K562 (cell line): Measurements from ENCODE around the gene TSEN54. TPM values are rescaled to one million over a fixed set of nuclear protein-coding genes. Genes with fewer than 3 reads are reported as not detected.
A peak's percentile ranks its signal among the peaks of the same experiment; 100 is the strongest.

Source experiments
- ATAC-seq: fragments of 200-7000 bp; cut with Tn5 transposase; 3 replicates; pipeline ENCODE4 v1.9.1; 2020; ENCODE audit warnings: moderate library complexity
- BruUV-seq: library from RNA; stranded (reverse); fragments of 400-500 nt; replicated peaks from 2 replicates; lab custom pipeline; 2021; lab: Mats Ljungman, UMichigan
- CTCF ChIA-PET: fragments of 300-600 bp; formaldehyde crosslinking; extraction: SDS; loops from one replicate; lab custom pipeline; 2021; ENCODE audit warnings: low intra/inter-chr PET ratio; lab: Yijun Ruan, JAX
- POLR2A ChIA-PET: fragments of 300-600, 350-650 bp; sonication (Branson Sonifier 250); formaldehyde crosslinking; extraction: SDS; loops from one replicate; lab custom pipeline; 2021; ENCODE audit warnings: antibody characterized with exemption, inconsistent platforms; lab: Yijun Ruan, JAX
- DNase-seq, 4 experiments: peaks; one replicate each; pipeline versions ENCODE4 v3.0.0 to v3.0.0-alpha.2; 2011 to 2018; ENCODE audit warnings: low spot score in 3 of 4, mixed read lengths in 3 of 4; ENCODE audit errors: extremely low read depth in 1 of 4
- FAIRE-seq: peaks from 2 replicates; lab custom pipeline; 2011; peaks lifted over from hg19 to GRCh38; lab: Jason Lieb, UNC
- H2AFZ ChIP-seq: 2 replicates; pipeline ENCODE4 v1.6.0; 2011; ENCODE audit warnings: low read depth, low read length, control low read depth, inconsistent platforms
- H3K27ac ChIP-seq: fragments of 200-600 bp; 3 replicates; pipeline ENCODE4 v1.8.0; 2011; ENCODE audit warnings: low read depth, mild to moderate bottlenecking, control low read depth, inconsistent platforms, low read length, moderate library complexity, mixed read lengths; ENCODE audit errors: extremely low read depth
- H3K27me3 ChIP-seq, 2 experiments: fragments of 300-600 bp in 1 of 2; 2 replicates in 1 of 2; 3 replicates in 1 of 2; pipeline versions ENCODE4 v1.6.0 to v1.8.0; 2011; ENCODE audit warnings: inconsistent platforms in 2 of 2, low read length in 2 of 2, mild to moderate bottlenecking in 1 of 2, mixed read lengths in 1 of 2, moderate library complexity in 1 of 2; ENCODE audit not compliant: control insufficient read depth in 2 of 2, insufficient read depth in 2 of 2
- H3K36me3 ChIP-seq: fragments of 300-600 bp; 3 replicates; pipeline ENCODE4 v1.8.0; 2011; ENCODE audit warnings: mild to moderate bottlenecking, low read length, inconsistent platforms; ENCODE audit not compliant: control insufficient read depth, insufficient read depth
- H3K4me1 ChIP-seq, 2 experiments: fragments of 200-600 bp in 1 of 2; replicated peaks in 1 of 2; 2 replicates in 1 of 2; 3 replicates in 1 of 2; pipeline versions ENCODE4 v1.5.1 to v1.8.0; 2011; ENCODE audit warnings: inconsistent platforms in 2 of 2, low read length in 2 of 2, mild to moderate bottlenecking in 1 of 2, mixed read lengths in 1 of 2, moderate library complexity in 1 of 2; ENCODE audit not compliant: control insufficient read depth in 2 of 2, insufficient read depth in 2 of 2
- H3K4me2 ChIP-seq: 2 replicates; pipeline ENCODE4 v1.6.1; 2011; ENCODE audit warnings: low read length, control low read depth, inconsistent platforms, mixed read lengths; ENCODE audit not compliant: insufficient read depth
- H3K4me3 ChIP-seq: fragments of 200-600 bp; sonication (generic), shearing (Covaris generic); 2 replicates; pipeline ENCODE4 v1.5.1; 2016; ENCODE audit warnings: control low read depth, inconsistent platforms
- H3K79me2 ChIP-seq: fragments of 200-600 bp; 3 replicates; pipeline ENCODE4 v1.8.0; 2011; ENCODE audit warnings: low read length, inconsistent platforms; ENCODE audit not compliant: control insufficient read depth, insufficient read depth
- H3K9ac ChIP-seq, 2 experiments: 2 replicates each; pipeline versions ENCODE4 v1.6.0 to v1.6.1; 2011; ENCODE audit warnings: low read depth in 2 of 2, low read length in 2 of 2, control low read depth in 1 of 2, inconsistent platforms in 1 of 2, mild to moderate bottlenecking in 1 of 2, mixed read lengths in 1 of 2; ENCODE audit not compliant: insufficient read depth in 1 of 2
- H3K9me1 ChIP-seq: one replicate; pipeline ENCODE4 v1.6.0; 2011; ENCODE audit warnings: inconsistent platforms, mild to moderate bottlenecking, low read length, moderate library complexity; ENCODE audit not compliant: control insufficient read depth, insufficient read depth
- H3K9me3 ChIP-seq: replicated peaks from 2 replicates; pipeline ENCODE4 v1.5.1; 2011; ENCODE audit warnings: low read depth, low read length, inconsistent platforms; ENCODE audit not compliant: control insufficient read depth, insufficient read depth
- H4K20me1 ChIP-seq: replicated peaks from 2 replicates; pipeline ENCODE4 v1.6.1; 2011; ENCODE audit warnings: low read length, inconsistent platforms, mixed read lengths; ENCODE audit not compliant: control insufficient read depth, insufficient read depth
- C11orf30 ChIP-seq: fragments of 450-650 bp; IDR thresholded peaks from 2 replicates; pipeline ENCODE4 v1.6.1; 2016; ENCODE audit warnings: low read depth, mild to moderate bottlenecking
- CBFB ChIP-seq: sonication (generic); formaldehyde crosslinking; IDR thresholded peaks from 2 replicates; pipeline ENCODE4 v1.4.0; 2020; ENCODE audit warnings: mild to moderate bottlenecking, missing genetic modification reagents
- HMGN3 ChIP-seq: IDR thresholded peaks from 2 replicates; pipeline ENCODE4 v1.6.1; 2011; ENCODE audit warnings: borderline replicate concordance, low read depth, mild to moderate bottlenecking, mixed read lengths, low read length; ENCODE audit not compliant: insufficient read length; ENCODE audit errors: extremely low read depth
- KAT8 ChIP-seq: fragments of 450-650 bp; IDR thresholded peaks from 2 replicates; pipeline ENCODE4 v1.6.1; 2016; ENCODE audit warnings: low read depth, mild to moderate bottlenecking
- MCM2 ChIP-seq: fragments of 450-650 bp; IDR thresholded peaks from 2 replicates; pipeline ENCODE4 v1.6.1; 2017; ENCODE audit warnings: low read depth, mild to moderate bottlenecking
- MTA2 ChIP-seq: fragments of 450-650 bp; IDR thresholded peaks from 2 replicates; pipeline ENCODE4 v1.6.1; 2016; ENCODE audit warnings: low read depth
- NFXL1 ChIP-seq: fragments of 450-650 bp; formaldehyde crosslinking; IDR thresholded peaks from 2 replicates; pipeline ENCODE4 v1.4.0; 2021; ENCODE audit warnings: mild to moderate bottlenecking
- POLR2H ChIP-seq: IDR thresholded peaks from 2 replicates; pipeline ENCODE4 v1.6.1; 2016; ENCODE audit warnings: missing genetic modification characterization, low read depth, mild to moderate bottlenecking, control low read depth, missing compliant biosample characterization, moderate library complexity
- RBBP5 ChIP-seq: fragments of 200-600 bp; sonication (generic); IDR thresholded peaks from 2 replicates; pipeline ENCODE4 v1.6.1; 2012; ENCODE audit warnings: borderline replicate concordance, mild to moderate bottlenecking, low read length, control low read depth, inconsistent platforms; ENCODE audit not compliant: insufficient read depth, poor library complexity, severe bottlenecking
- SRSF9 ChIP-seq: fragments of 200-400 bp; formaldehyde crosslinking; IDR thresholded peaks from 2 replicates; pipeline ENCODE4 v1.6.1; 2017; ENCODE audit warnings: low read depth, low read length, borderline replicate concordance
- TRIM25 ChIP-seq: fragments of 450-650 bp; IDR thresholded peaks from 2 replicates; pipeline ENCODE4 v1.7.0; 2016; ENCODE audit warnings: borderline replicate concordance
- ZNF644 ChIP-seq: fragments of 200-800 bp; sonication (Bioruptor generic); IDR thresholded peaks from 2 replicates; pipeline ENCODE4 v1.6.1; 2016; ENCODE audit warnings: low read depth, missing genetic modification characterization, missing compliant biosample characterization
- ZNF668 ChIP-seq: fragments of 250-450 bp; sonication (Bioruptor Pico); IDR thresholded peaks from 2 replicates; pipeline ENCODE4 v1.8.0; 2022; ENCODE audit warnings: mild to moderate bottlenecking, inconsistent platforms
- ZNF699 ChIP-seq: fragments of 250-450 bp; sonication (Bioruptor Pico); IDR thresholded peaks from 2 replicates; pipeline ENCODE4 v1.8.0; 2021; ENCODE audit warnings: mild to moderate bottlenecking, moderate library complexity; ENCODE audit not compliant: insufficient replicate concordance
- WGBS: fragments of 100-300 bp; shearing (Covaris generic); methylation state at CpG from one replicate; pipeline ENCODE4 v1.1.6; 2016; ENCODE audit warnings: low coverage, mixed read lengths; ENCODE audit not compliant: insufficient coverage; ENCODE audit errors: missing lambda C conversion rate; 5-methylcytosine and 5-hydroxymethylcytosine counted together
- in situ Hi-C: fragments of 300-500 bp; cut with MboI; formaldehyde crosslinking; loops from 4 replicates; pipeline ENCODE4 v1.15.0; 2018; ENCODE audit warnings: inconsistent platforms, mixed read lengths
- intact Hi-C: fragments of 100-400 bp; cut with micrococcal nuclease; formaldehyde crosslinking; loops from 2 replicates; pipeline ENCODE4 v1.14.2; 2022
- polyA plus RNA-seq, 8 experiments: library from polyadenylated mRNA; depleted of rRNA in 4 of 8; stranded (reverse) in 5 of 8; unstranded in 3 of 8; fragments of >200 nt; fragmentation: Nextera tagmentation in 2 of 8; fragmentation: Illumina TruSeq in 1 of 8; extraction: Ambion mirVana in 2 of 8; extraction: Trizol in 1 of 8; gene quantifications; 2 replicates each; pipeline versions ENCODE4 v1.2.1 to v1.2.3, GENCODE V29; 2011 to 2014; ENCODE audit warnings: inconsistent platforms in 1 of 8, missing spikeins in 1 of 8
- total RNA-seq, 7 experiments: library from RNA; depleted of rRNA in 6 of 7; stranded (reverse); fragments of >200 nt in 6 of 7; fragmentation: Illumina TruSeq in 2 of 7; extraction: Trizol in 2 of 7; gene quantifications; 2 replicates each; pipeline versions ENCODE4 v1.2.1 to v1.2.3, GENCODE V29; 2011 to 2021; ENCODE audit warnings: low replicate concordance in 1 of 7

The TSEN54 gene
- total and polyA plus RNA-seq, 9 of the 15 experiments (the other 6 are each of a cell fraction or from before 2014, with no cell fraction given) = 5.9 to 64.3 (median 48.9) TPM

- intact Hi-C loops = no loop called here
Measured at GRCh38 chr17:75542229-75542628, 25.9 kb downstream of the TSEN54 start.

DNA sequence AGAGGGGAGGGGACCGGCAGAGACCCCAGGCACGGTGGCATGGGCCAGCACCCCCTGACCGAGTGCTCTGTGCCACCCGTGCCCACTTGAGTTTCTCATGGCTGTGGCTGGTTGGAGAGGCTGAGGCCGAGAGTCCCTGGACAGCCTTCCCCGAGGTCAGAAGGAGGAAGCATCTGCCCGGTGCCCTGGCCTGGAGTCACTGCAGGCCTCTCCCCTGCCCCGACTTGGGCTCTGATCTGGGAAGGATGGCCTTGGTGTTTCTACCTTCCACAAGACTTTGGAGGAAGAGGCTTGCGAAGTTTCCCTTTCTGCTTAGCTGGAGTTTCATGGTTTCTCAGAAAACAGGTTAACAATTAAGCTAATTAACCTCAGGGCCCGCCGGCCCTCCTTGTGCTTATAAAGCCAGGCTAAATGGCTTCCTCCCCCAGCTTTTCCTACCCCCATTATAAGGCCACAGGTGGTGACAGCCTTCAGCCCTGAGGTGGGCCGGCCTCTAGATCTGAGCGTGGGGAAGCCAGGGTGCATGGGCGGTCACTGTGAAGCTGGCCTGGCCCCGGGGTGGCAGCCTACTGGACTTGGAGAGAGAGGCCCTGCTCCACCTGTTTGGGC, 26.5 kb downstream of the TSEN54 start:
- 72% methylated on average over 13 of the region's 15 CpGs for WGBS
- no peak for DNase-seq
- H3K36me3 ChIP-seq = no peaks in the 10 kb centered on the region
- H3K4me2 ChIP-seq = no peak overlapping the region
- H3K27ac ChIP-seq = no peak overlapping the region
- H3K9me3 ChIP-seq = no peaks in the 10 kb centered on the region
- no peak overlapping the region for H3K4me3 ChIP-seq
- peak overlapping the region in 1 of 2 experiments; percentile 26; a peak in 1 of 4 replicates for H3K9ac ChIP-seq
- intact Hi-C loops = no loop called here
- FAIRE-seq = no peak
- H3K4me1 ChIP-seq = peaks cover 6 to 41% of the 10 kb centered on the region in 2 experiments; a peak in 3 of 5 replicates
- H3K9me1 ChIP-seq = no peaks in the 10 kb centered on the region
- ChIA-PET POLR2A (interaction anchor here (0.6 to 1.2 kb wide), 8 partner anchors 9 to 508 kb away, joined by 3 to 4 read pairs (median 4); no protein-coding TSS in a partner anchor), CTCF (no interaction called here)
- ATAC-seq = no peak
- in situ Hi-C loops = no loop called here
- no TSS peak for BruUV-seq
- TF ChIP-seq RBBP5 = no peak
- TF ChIP-seq HMGN3 = no peak
- TF ChIP-seq TRIM25 = no peak
- no peak for TF ChIP-seq MCM2
- no peak for TF ChIP-seq ZNF668 (CRISPR knock-in tag)
- no peak for TF ChIP-seq ZNF644 (tag)
- no peak for TF ChIP-seq C11orf30
- TF ChIP-seq SRSF9 = no peak
- TF ChIP-seq KAT8 = no peak
- no peak for TF ChIP-seq CBFB (CRISPR knock-in tag)
- TF ChIP-seq NFXL1 (CRISPR knock-in tag) = no peak
- no peak for TF ChIP-seq POLR2H (tag)
- TF ChIP-seq ZNF699 (CRISPR knock-in tag) = no peak
- no peak overlapping the region for H2AFZ ChIP-seq
- peaks cover 10% of the 10 kb centered on the region; the same call in 1 of the 2 replicates for H4K20me1 ChIP-seq
- H3K79me2 ChIP-seq = no peaks in the 10 kb centered on the region
- no peaks in the 10 kb centered on the region for H3K27me3 ChIP-seq

More at GRCh38 chr17:75542229-75542628, 25.9 kb downstream of the TSEN54 start:
- Histone ChIP-seq H3K4me1 (peaks cover 6 to 41% of the 10 kb centered on the region in 2 experiments; a peak in 3 of 5 replicates), H3K27ac (no peak overlapping the region), H3K79me2 (no peaks in the 10 kb centered on the region), H3K36me3 (no peaks in the 10 kb centered on the region), H3K4me2 (no peak overlapping the region), H2AFZ (no peak overlapping the region), H3K27me3 (no peaks in the 10 kb centered on the region), H4K20me1 (peaks cover 10% of the 10 kb centered on the region; the same call in 1 of the 2 replicates), H3K9me3 (no peaks in the 10 kb centered on the region), H3K9ac (peak overlapping the region in 1 of 2 experiments; percentile 76; a peak in 2 of 4 replicates), H3K9me1 (no peaks in the 10 kb centered on the region), H3K4me3 (no peak overlapping the region)
- ChIA-PET CTCF (no interaction called here), POLR2A (interaction anchor here (0.6 to 1.2 kb wide), 5 partner anchors 8 to 388 kb away, joined by 3 to 4 read pairs (median 3); no protein-coding TSS in a partner anchor)
- in situ Hi-C loops = no loop called here
- WGBS = 91% methylated on average over 8 of the region's 8 CpGs
- ATAC-seq = no peak
- BruUV-seq = no TSS peak
- FAIRE-seq = no peak
- DNase-seq = no peak
- no peak for TF ChIP-seq MTA2
